SK-N-SH (cell line): ENCODE measurements around the gene LIX1. TPM values are rescaled to one million over a fixed set of nuclear protein-coding genes. Genes with fewer than 3 reads are reported as not detected.

Experiments used
- CTCF ChIA-PET: fragments of 300-600, 350-600 bp; formaldehyde crosslinking; extraction: SDS; loops from one replicate; lab custom pipeline; 2021; lab: Yijun Ruan, JAX
- POLR2A ChIA-PET: fragments of 350-600 bp; sonication (Branson Sonifier 250); formaldehyde crosslinking; extraction: SDS; loops from one replicate; lab custom pipeline; 2020; ENCODE audit warnings: antibody characterized with exemption, inconsistent platforms; lab: Yijun Ruan, JAX
- DNase-seq: peaks from one replicate; pipeline ENCODE4 v3.0.0; 2012
- H2AFZ ChIP-seq: fragments of 200-600 bp; sonication (generic); 2 replicates; pipeline ENCODE4 v1.8.1; 2016; ENCODE audit warnings: antibody characterized with exemption, mild to moderate bottlenecking, low read depth
- H3F3A ChIP-seq: fragments of 200-600 bp; sonication (generic); replicated peaks from 2 replicates; pipeline ENCODE3; 2016; ENCODE audit warnings: antibody characterized with exemption, mild to moderate bottlenecking; ENCODE audit not compliant: insufficient read depth
- H3K27ac ChIP-seq, 2 experiments: fragments of 200-500 bp in 1 of 2; fragments of 200-600 bp in 1 of 2; sonication (Bioruptor generic) in 1 of 2; sonication (generic), shearing (Covaris generic) in 1 of 2; 2 replicates each; pipeline versions ENCODE4 v1.5.1 to v1.6.1; 2014 to 2016; ENCODE audit warnings: low read depth in 2 of 2, inconsistent platforms in 1 of 2, low read length in 1 of 2, mild to moderate bottlenecking in 1 of 2, mixed read lengths in 1 of 2
- H3K27me3 ChIP-seq: fragments of 200-600 bp; sonication (generic), shearing (Covaris generic); 2 replicates; pipeline ENCODE4 v1.6.1; 2016; ENCODE audit warnings: mixed run types; ENCODE audit not compliant: insufficient read depth
- H3K36me3 ChIP-seq, 2 experiments: fragments of 200-500 bp in 1 of 2; fragments of 200-600 bp in 1 of 2; sonication (Bioruptor generic) in 1 of 2; sonication (generic) in 1 of 2; replicated peaks in 1 of 2; 2 replicates each; pipeline versions ENCODE3 to v1.5.1; 2014 to 2016; ENCODE audit warnings: low read length in 1 of 2, mild to moderate bottlenecking in 1 of 2; ENCODE audit not compliant: insufficient read depth in 2 of 2, control insufficient read depth in 1 of 2
- H3K4me1 ChIP-seq, 2 experiments: fragments of 200-500 bp in 1 of 2; fragments of 200-600 bp in 1 of 2; sonication (Bioruptor generic) in 1 of 2; sonication (generic), shearing (Covaris generic) in 1 of 2; 2 replicates each; pipeline versions ENCODE4 v1.5.1 to v1.6.1; 2014 to 2016; ENCODE audit warnings: low read depth in 1 of 2, low read length in 1 of 2, mixed run types in 1 of 2; ENCODE audit not compliant: insufficient read depth in 2 of 2, control insufficient read depth in 1 of 2
- H3K4me2 ChIP-seq: fragments of 200-600 bp; sonication (generic), shearing (Covaris generic); 2 replicates; pipeline ENCODE4 v1.6.1; 2017; ENCODE audit warnings: mixed run types
- H3K4me3 ChIP-seq, 2 experiments: fragments of 200-500 bp in 1 of 2; fragments of 200-600 bp in 1 of 2; sonication (Bioruptor generic) in 1 of 2; sonication (generic), shearing (Covaris generic) in 1 of 2; 2 replicates each; pipeline versions ENCODE4 v1.5.1 to v1.8.1; 2014 to 2016; ENCODE audit warnings: low read depth in 2 of 2, inconsistent platforms in 1 of 2, low read length in 1 of 2, mild to moderate bottlenecking in 1 of 2, mixed read lengths in 1 of 2, moderate library complexity in 1 of 2
- H3K79me2 ChIP-seq: fragments of 200-600 bp; sonication (generic); 2 replicates; pipeline ENCODE4 v1.8.1; 2017; ENCODE audit warnings: mild to moderate bottlenecking; ENCODE audit not compliant: insufficient read depth
- H3K9ac ChIP-seq: fragments of 200-600 bp; sonication (generic); 2 replicates; pipeline ENCODE4 v1.6.1; 2017; ENCODE audit warnings: mixed run types
- H3K9me2 ChIP-seq: fragments of 200-600 bp; sonication (generic); 2 replicates; pipeline ENCODE4 v1.6.1; 2017; ENCODE audit warnings: mixed run types
- H3K9me3 ChIP-seq: fragments of 200-600 bp; sonication (generic); 2 replicates; pipeline ENCODE4 v1.6.1; 2017; ENCODE audit warnings: mixed run types, mild to moderate bottlenecking, moderate library complexity
- H4K20me1 ChIP-seq: fragments of 200-600 bp; sonication (generic); 2 replicates; pipeline ENCODE4 v1.6.1; 2017; ENCODE audit warnings: mild to moderate bottlenecking, mixed run types; ENCODE audit not compliant: insufficient read depth
- CHD2 ChIP-seq: fragments of 150-350 bp; IDR thresholded peaks from 2 replicates; pipeline ENCODE4 v1.6.1; 2018; ENCODE audit warnings: low read length; ENCODE audit not compliant: partially characterized antibody
- FOSL2 ChIP-seq: IDR thresholded peaks from 2 replicates; pipeline ENCODE4 v1.4.0; 2012; ENCODE audit warnings: low read depth, mild to moderate bottlenecking, moderate library complexity, borderline replicate concordance
- FOXJ3 ChIP-seq: sonication (generic); formaldehyde crosslinking; IDR thresholded peaks from 2 replicates; pipeline ENCODE4 v1.5.1; 2020; ENCODE audit warnings: mild to moderate bottlenecking, missing genetic modification reagents
- GABPA ChIP-seq: IDR thresholded peaks from 2 replicates; pipeline ENCODE4 v1.4.0; 2012; ENCODE audit warnings: low read depth, mild to moderate bottlenecking
- JUND ChIP-seq: IDR thresholded peaks from 2 replicates; pipeline ENCODE4 v1.4.0; 2012
- MEF2A ChIP-seq: IDR thresholded peaks from 2 replicates; pipeline ENCODE4 v1.4.0; 2012; ENCODE audit warnings: low read depth, borderline replicate concordance
- MXI1 ChIP-seq: IDR thresholded peaks from 2 replicates; pipeline ENCODE4 v1.6.1; 2012; ENCODE audit warnings: mild to moderate bottlenecking, low read depth, low read length, improper control_type of control experiment
- RFX5 ChIP-seq: IDR thresholded peaks from 2 replicates; pipeline ENCODE4 v1.6.1; 2012; ENCODE audit warnings: mild to moderate bottlenecking, improper control_type of control experiment, low read length
- SMC3 ChIP-seq: IDR thresholded peaks from 2 replicates; pipeline ENCODE4 v1.6.1; 2012; ENCODE audit warnings: low read depth, low read length, improper control_type of control experiment
- TAF1 ChIP-seq: IDR thresholded peaks from 2 replicates; pipeline ENCODE4 v1.6.1; 2012; ENCODE audit warnings: low read depth, mild to moderate bottlenecking, low read length, moderate library complexity, borderline replicate concordance
- USF2 ChIP-seq: fragments of 150-350 bp; IDR thresholded peaks from 2 replicates; pipeline ENCODE4 v1.6.1; 2017; ENCODE audit warnings: antibody characterized with exemption, low read length, low read depth, borderline replicate concordance
- YY1 ChIP-seq: IDR thresholded peaks from 2 replicates; pipeline ENCODE4 v1.4.0; 2012; ENCODE audit warnings: low read depth, mild to moderate bottlenecking
- ZBTB33 ChIP-seq: IDR thresholded peaks from 2 replicates; pipeline ENCODE4 v1.4.0; 2012; ENCODE audit warnings: low read depth, borderline replicate concordance
- WGBS: methylation state at CpG from one replicate; pipeline ENCODE4 v1.1.6; 2017; ENCODE audit warnings: low lambda C conversion rate; 5-methylcytosine and 5-hydroxymethylcytosine counted together
- polyA plus RNA-seq, 3 experiments: library from polyadenylated mRNA; depleted of rRNA; stranded (reverse); fragments of >200 nt; gene quantifications; 2 replicates each; pipeline ENCODE4 v1.2.3, GENCODE V29; 2012
- TF ChIP-seq, protein P1 (sequence below): IDR thresholded peaks from 2 replicates; pipeline ENCODE4; 2012

The LIX1 gene
- polyA plus RNA-seq, 1 of the 3 experiments (the other 2 are of a cell fraction): not detected

DNA sequence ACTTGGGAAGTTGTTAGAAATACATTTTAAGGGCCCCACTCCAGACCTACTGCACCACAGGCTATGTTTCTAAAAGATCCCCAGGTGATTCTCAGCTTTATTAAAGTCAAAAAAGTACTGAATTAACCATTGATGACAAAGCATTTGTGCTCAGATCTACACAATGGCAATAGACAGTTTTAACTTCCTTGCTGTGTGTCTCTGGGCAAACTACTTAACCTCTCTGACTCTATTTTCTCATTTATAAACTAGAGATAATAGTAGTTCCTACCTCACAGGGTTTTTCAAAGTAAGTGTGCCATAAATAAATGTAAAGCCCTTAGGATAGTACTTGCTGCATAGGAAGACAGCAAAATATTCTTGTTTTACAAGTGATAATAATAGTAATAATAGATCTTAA is 66.3 kb downstream of the LIX1 start:
- ChIA-PET CTCF (no interaction called here), POLR2A (no interaction called here)
- Histone ChIP-seq H4K20me1 (no peaks in the 10 kb centered on the region), H2AFZ (no peak overlapping the region), H3K9ac (no peak overlapping the region), H3K36me3 (no peaks in the 10 kb centered on the region), H3F3A (no peaks in the 10 kb centered on the region), H3K79me2 (no peaks in the 10 kb centered on the region), H3K4me2 (no peak overlapping the region), H3K27me3 (no peaks in the 10 kb centered on the region), H3K4me3 (no peak overlapping the region), H3K9me2 (no peaks in the 10 kb centered on the region), H3K9me3 (no peaks in the 10 kb centered on the region), H3K4me1 (no peaks in the 10 kb centered on the region), H3K27ac (no peak overlapping the region)
- no peak for DNase-seq
- TF ChIP-seq FOXJ3 (CRISPR knock-in tag) (no peak), JUND (no peak), GABPA (no peak), CHD2 (no peak), TAF1 (no peak), FOSL2 (no peak), YY1 (no peak), MEF2A (no peak), ZBTB33 (no peak)

- DNase-seq: no peak
- no peak overlapping the region for H3K9ac ChIP-seq
- ChIA-PET CTCF (no interaction called here), POLR2A (no interaction called here)
- no peaks in the 10 kb centered on the region for H3K9me3 ChIP-seq
- H3K27ac ChIP-seq: no peak overlapping the region
- no peaks in the 10 kb centered on the region for H3K79me2 ChIP-seq
- H3F3A ChIP-seq: no peaks in the 10 kb centered on the region
- H4K20me1 ChIP-seq: no peaks in the 10 kb centered on the region
- H3K4me3 ChIP-seq: no peak overlapping the region
- no peaks in the 10 kb centered on the region for H3K36me3 ChIP-seq
- H2AFZ ChIP-seq: no peak overlapping the region
- no peaks in the 10 kb centered on the region for H3K27me3 ChIP-seq
- H3K4me2 ChIP-seq: no peak overlapping the region
- H3K9me2 ChIP-seq: no peaks in the 10 kb centered on the region
- TF ChIP-seq USF2: no peak
- TF ChIP-seq, protein P1, sequence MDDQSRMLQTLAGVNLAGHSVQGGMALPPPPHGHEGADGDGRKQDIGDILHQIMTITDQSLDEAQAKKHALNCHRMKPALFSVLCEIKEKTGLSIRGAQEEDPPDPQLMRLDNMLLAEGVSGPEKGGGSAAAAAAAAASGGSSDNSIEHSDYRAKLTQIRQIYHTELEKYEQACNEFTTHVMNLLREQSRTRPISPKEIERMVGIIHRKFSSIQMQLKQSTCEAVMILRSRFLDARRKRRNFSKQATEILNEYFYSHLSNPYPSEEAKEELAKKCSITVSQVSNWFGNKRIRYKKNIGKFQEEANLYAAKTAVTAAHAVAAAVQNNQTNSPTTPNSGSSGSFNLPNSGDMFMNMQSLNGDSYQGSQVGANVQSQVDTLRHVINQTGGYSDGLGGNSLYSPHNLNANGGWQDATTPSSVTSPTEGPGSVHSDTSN: 0 out of 2 replicates have a peak, but pooled peaks have one; percentile 4
- no peak for TF ChIP-seq SMC3
- no peak for TF ChIP-seq MXI1
- no peak for TF ChIP-seq RFX5
- no peak for TF ChIP-seq ZBTB33
- WGBS: 59% methylated on average over 5 of the region's 5 CpGs
- H3K4me1 ChIP-seq: no peaks in the 10 kb centered on the region
These were observed 66.8 kb downstream of the LIX1 start for GRCh38 chr5:97075649-97076048.
